Ectodermal cell (in vitro differentiated cells): Measurements from ENCODE around the gene ZBED1.
"Not testable (repeated sequence)": the region's sequence is repeated elsewhere in the genome, so short reads cannot be mapped to it uniquely, and the experiment has no call there.

Experiments used
- H3K27ac ChIP-seq: 2 replicates; pipeline ENCODE4 v1.7.0; 2013; ENCODE audit warnings: mild to moderate bottlenecking, low read depth, low read length; ENCODE audit not compliant: insufficient read depth, poor library complexity, severe bottlenecking
- H3K27me3 ChIP-seq: 2 replicates; pipeline ENCODE4 v1.7.0; 2013; ENCODE audit warnings: mild to moderate bottlenecking, low read length; ENCODE audit not compliant: insufficient read depth, control insufficient read depth, poor library complexity, severe bottlenecking
- H3K36me3 ChIP-seq: one replicate; pipeline ENCODE4 v1.7.0; 2013; ENCODE audit warnings: low read length; ENCODE audit not compliant: control insufficient read depth, insufficient read depth
- H3K4me1 ChIP-seq: one replicate; pipeline ENCODE4 v1.7.0; 2013; ENCODE audit warnings: low read length; ENCODE audit not compliant: control insufficient read depth, insufficient read depth
- H3K4me3 ChIP-seq: 2 replicates; pipeline ENCODE4 v1.7.0; 2013; ENCODE audit warnings: low read depth, low read length, control low read depth; ENCODE audit not compliant: insufficient read depth
- H3K9me3 ChIP-seq: 2 replicates; pipeline ENCODE4 v1.7.0; 2013; ENCODE audit warnings: mild to moderate bottlenecking, low read length, moderate library complexity; ENCODE audit not compliant: control insufficient read depth
- WGBS, 2 experiments: methylation state at CpG; one replicate each; pipeline ENCODE4 v1.1.7; 2013; ENCODE audit warnings: missing lambda C conversion rate in 2 of 2; 5-methylcytosine and 5-hydroxymethylcytosine counted together

The ZBED1 gene

GRCh38 chrX:2464677-2465166, 36.1 kb downstream of the ZBED1 start:
- WGBS, 2 experiments = 94 to 95% methylated on average over 15 of the region's 15 CpGs
- H3K4me3 ChIP-seq = no peak overlapping the region
- peaks cover 2% of the 10 kb centered on the region for H3K9me3 ChIP-seq
- H3K27me3 ChIP-seq = no peaks in the 10 kb centered on the region
- peaks cover 10% of the 10 kb centered on the region for H3K4me1 ChIP-seq
- no peak overlapping the region for H3K27ac ChIP-seq
- H3K36me3 ChIP-seq = peaks cover 8% of the 10 kb centered on the region

GRCh38 chrX:2463973-2464676, 36.7 kb downstream of the ZBED1 start:
- 86 to 87% methylated on average over 31 of the region's 31 CpGs for WGBS, 2 experiments
- peaks cover 8% of the 10 kb centered on the region for H3K36me3 ChIP-seq
- peaks cover 2% of the 10 kb centered on the region for H3K9me3 ChIP-seq
- H3K27me3 ChIP-seq = no peaks in the 10 kb centered on the region
- H3K4me3 ChIP-seq = no peak overlapping the region
- H3K4me1 ChIP-seq = peaks cover 10% of the 10 kb centered on the region
- H3K27ac ChIP-seq = no peak overlapping the region

- 81 to 84% methylated on average over 10 of the region's 10 CpGs for WGBS, 2 experiments
- not testable (repeated sequence) for H3K27ac ChIP-seq, H3K36me3 ChIP-seq, H3K4me3 ChIP-seq, H3K27me3 ChIP-seq, H3K9me3 ChIP-seq
- H3K4me1 ChIP-seq = peaks cover 10% of the 10 kb centered on the region
Observed at GRCh38 chrX:2463481-2463880, 37.3 kb downstream of the ZBED1 start.

GRCh38 chrX:2462780-2463179, 38.0 kb downstream of the ZBED1 start:
- Histone ChIP-seq H3K27me3 (no peaks in the 10 kb centered on the region), H3K4me1 (peaks cover 10% of the 10 kb centered on the region), H3K27ac (no peak overlapping the region), H3K36me3 (peaks cover 8% of the 10 kb centered on the region), H3K9me3 (peaks cover 2% of the 10 kb centered on the region), H3K4me3 (no peak overlapping the region)
- 18 to 20% methylated on average over 3 of the region's 3 CpGs for WGBS, 2 experiments

GRCh38 chrX:2462074-2462473, 38.7 kb downstream of the ZBED1 start:
- 90 to 92% methylated on average over 4 to 5 of the region's 5 CpGs for WGBS, 2 experiments
- peaks cover 10% of the 10 kb centered on the region for H3K4me1 ChIP-seq
- no peak overlapping the region for H3K27ac ChIP-seq
- no peaks in the 10 kb centered on the region for H3K27me3 ChIP-seq
- H3K9me3 ChIP-seq = peaks cover 2% of the 10 kb centered on the region
- peaks cover 8% of the 10 kb centered on the region for H3K36me3 ChIP-seq
- no peak overlapping the region for H3K4me3 ChIP-seq

- H3K4me3 ChIP-seq = no peak overlapping the region
- H3K27me3 ChIP-seq = no peaks in the 10 kb centered on the region
- H3K36me3 ChIP-seq = peaks cover 8% of the 10 kb centered on the region
- 91 to 93% methylated on average over 8 of the region's 8 CpGs for WGBS, 2 experiments
- H3K4me1 ChIP-seq = peaks cover 10% of the 10 kb centered on the region
- H3K27ac ChIP-seq = no peak overlapping the region
- H3K9me3 ChIP-seq = peaks cover 2% of the 10 kb centered on the region
Observed at GRCh38 chrX:2461711-2462016, 39.1 kb downstream of the ZBED1 start.

GRCh38 chrX:2460821-2461710, 39.7 kb downstream of the ZBED1 start:
- peaks cover 10% of the 10 kb centered on the region for H3K4me1 ChIP-seq
- 89 to 91% methylated on average over 13 of the region's 17 CpGs for WGBS, 2 experiments
- H3K27ac ChIP-seq, H3K9me3 ChIP-seq, H3K27me3 ChIP-seq, H3K4me3 ChIP-seq, H3K36me3 ChIP-seq: not testable (repeated sequence)

- not testable (repeated sequence) for H3K36me3 ChIP-seq, H3K9me3 ChIP-seq, H3K4me3 ChIP-seq, H3K27ac ChIP-seq, H3K27me3 ChIP-seq
- WGBS, 2 experiments = 85 to 90% methylated on average over 8 of the region's 10 CpGs
- H3K4me1 ChIP-seq = peaks cover 10% of the 10 kb centered on the region
Observed at GRCh38 chrX:2460048-2460447, 40.7 kb downstream of the ZBED1 start.

GRCh38 chrX:2458309-2458708, 42.5 kb downstream of the ZBED1 start:
- H3K4me1 ChIP-seq = peaks cover 7% of the 10 kb centered on the region
- H3K27ac ChIP-seq = no peak overlapping the region
- WGBS, 2 experiments = 97 to 98% methylated on average over 6 of the region's 6 CpGs
- no peaks in the 10 kb centered on the region for H3K9me3 ChIP-seq
- no peaks in the 10 kb centered on the region for H3K27me3 ChIP-seq
- H3K4me3 ChIP-seq = no peak overlapping the region
- no peaks in the 10 kb centered on the region for H3K36me3 ChIP-seq

- Histone ChIP-seq H3K4me1 (no peaks in the 10 kb centered on the region), H3K27me3 (no peaks in the 10 kb centered on the region), H3K4me3 (no peak overlapping the region), H3K27ac (no peak overlapping the region), H3K36me3 (no peaks in the 10 kb centered on the region), H3K9me3 (no peaks in the 10 kb centered on the region)
- WGBS, 2 experiments = 86 to 89% methylated on average over 26 of the region's 26 CpGs
Observed at GRCh38 chrX:2457289-2458133, 43.3 kb downstream of the ZBED1 start.
